Transverse colon (tissue), 4 donors: ENCODE data around the gene FAM20B. TPM values are rescaled to one million over a fixed set of nuclear protein-coding genes. Genes with fewer than 3 reads are reported as not detected.

Experiments
- DNase-seq: peaks from one replicate; pipeline ENCODE4 v3.0.0-alpha.2; 2019
- H3K27ac ChIP-seq, 4 donors: fragments of 200-600 bp; sonication (generic); 2 replicates each; pipeline ENCODE4 v1.5.1; 2016 to 2018; ENCODE audit warnings: inconsistent platforms in 4 of 4
- H3K27me3 ChIP-seq: fragments of 200-600 bp; sonication (generic); 2 replicates; pipeline ENCODE4 v1.5.1; 2017; ENCODE audit warnings: inconsistent platforms
- H3K36me3 ChIP-seq, 4 donors: fragments of 200-600 bp; sonication (generic); 2 replicates each; pipeline ENCODE4 v1.5.1; 2017 to 2019; ENCODE audit warnings: inconsistent platforms in 4 of 4
- H3K4me1 ChIP-seq, 4 donors: fragments of 200-600 bp; sonication (generic); 2 replicates each; pipeline ENCODE4 v1.5.1; 2017 to 2020; ENCODE audit warnings: inconsistent platforms in 4 of 4
- H3K4me3 ChIP-seq, 4 donors: fragments of 200-600 bp; sonication (generic); 1 replicate in 1 of 4; 2 replicates in 3 of 4; pipeline versions ENCODE4 v1.5.1 to v1.6.1; 2017 to 2019; ENCODE audit warnings: inconsistent platforms in 4 of 4
- H3K9me3 ChIP-seq, 2 donors: fragments of 200-600 bp; sonication (generic); 2 replicates each; pipeline ENCODE4 v1.5.1; 2017 to 2019; ENCODE audit warnings: inconsistent platforms in 2 of 2
- CTCF ChIP-seq, 5 experiments: fragments of 200-600 bp in 3 of 5; fragments of 450-650 bp in 2 of 5; sonication (generic) in 3 of 5; IDR thresholded peaks; 1 replicate in 2 of 5; 2 replicates in 3 of 5; pipeline ENCODE4 v1.5.1; 2016 to 2017; ENCODE audit warnings: antibody characterized with exemption in 5 of 5, inconsistent platforms in 3 of 5, mild to moderate bottlenecking in 2 of 5, moderate library complexity in 1 of 5
- EP300 ChIP-seq: sonication (generic); formaldehyde crosslinking; IDR thresholded peaks from one replicate; pipeline ENCODE4 v1.6.1; 2017; ENCODE audit warnings: antibody characterized with exemption, low read depth
- POLR2A ChIP-seq: fragments of 450-650 bp; IDR thresholded peaks from one replicate; pipeline ENCODE4 v1.6.1; 2016; ENCODE audit warnings: antibody characterized with exemption, mild to moderate bottlenecking, moderate library complexity
- POLR2AphosphoS5 ChIP-seq, 3 donors: sonication (generic); formaldehyde crosslinking; IDR thresholded peaks; one replicate each; pipeline ENCODE4 v1.6.1; 2016; ENCODE audit warnings: antibody characterized with exemption in 3 of 3
- WGBS, 2 donors: methylation state at CpG; one replicate each; pipeline ENCODE4 v1.1.5; 2018; ENCODE audit warnings: low coverage in 1 of 2; 5-methylcytosine and 5-hydroxymethylcytosine counted together
- in situ Hi-C, 4 donors: fragments of 200-750 bp; cut with MboI; loops; one replicate each; pipeline versions ENCODE4 v1.15.0 to v1.15.1; 2017; ENCODE audit warnings: low sequenced_read_pairs in 3 of 4, low pct_ligation_motif_present in 1 of 4, low pct_unique_long_range_greater_than_20kb in 1 of 4
- intact Hi-C: fragments of 100-400 bp; cut with DNase I; formaldehyde crosslinking; loops from one replicate; pipeline ENCODE4 v1.15.1; 2023; ENCODE audit warnings: low total_unique reads
- total RNA-seq, 4 donors: library from RNA; depleted of rRNA; stranded (reverse); fragments of >200 nt; gene quantifications; one replicate each; pipeline ENCODE4 v1.1.0, GENCODE V29; 2016

The FAM20B gene
- total RNA-seq, 4 donors from 2014 or later, result 10.8 to 24.9 (median 17.5) TPM

GRCh38 chr1:179012038-179012437 lies 13.7 kb upstream of the FAM20B start:
- Histone ChIP-seq H3K4me3 (no peak overlapping the region), H3K27ac (no peak overlapping the region), H3K9me3 (no peaks in the 10 kb centered on the region), H3K27me3 (no peaks in the 10 kb centered on the region), H3K4me1 (peaks cover 9 to 35% (median 17%) of the 10 kb centered on the region in 4 donors), H3K36me3 (no peaks in the 10 kb centered on the region)
- 93 to 100% methylated on average over 1 of the region's 1 CpG for WGBS, 2 donors
- no peak for DNase-seq
- intact Hi-C loops (no loop called here), in situ Hi-C loops (loop anchor here in 3 of 4 donors (25.0 kb wide), 3 partner anchors 250 to 700 kb away; no protein-coding TSS in a partner anchor)
- TF ChIP-seq POLR2A (no peak), POLR2AphosphoS5 (IDR thresholded peaks at IDR 0.05) (no peak), CTCF (IDR thresholded peaks at IDR 0.05) (no peak), EP300 (no peak)

- intact Hi-C loops, result no loop called here
- WGBS, 2 donors, result 93% methylated on average over 1 of the region's 1 CpG; no CpG with 5 or more reads in 1 of the 2 donors
- TF ChIP-seq POLR2AphosphoS5 (IDR thresholded peaks at IDR 0.05), result no peak
- TF ChIP-seq EP300, result no peak
- TF ChIP-seq CTCF (IDR thresholded peaks at IDR 0.05), result no peak
- TF ChIP-seq POLR2A, result no peak
- Histone ChIP-seq H3K4me3 (no peak overlapping the region), H3K36me3 (no peaks in the 10 kb centered on the region), H3K27ac (no peak overlapping the region), H3K9me3 (no peaks in the 10 kb centered on the region), H3K4me1 (peaks cover 9 to 48% (median 34%) of the 10 kb centered on the region in 4 donors), H3K27me3 (no peaks in the 10 kb centered on the region)
- in situ Hi-C loops, result loop anchor here in 3 of 4 donors (25.0 kb wide), 3 partner anchors 252 to 702 kb away; no protein-coding TSS in a partner anchor
- DNase-seq, result no peak
Measured at GRCh38 chr1:179014123-179014522, 11.6 kb upstream of the FAM20B start.

DNA sequence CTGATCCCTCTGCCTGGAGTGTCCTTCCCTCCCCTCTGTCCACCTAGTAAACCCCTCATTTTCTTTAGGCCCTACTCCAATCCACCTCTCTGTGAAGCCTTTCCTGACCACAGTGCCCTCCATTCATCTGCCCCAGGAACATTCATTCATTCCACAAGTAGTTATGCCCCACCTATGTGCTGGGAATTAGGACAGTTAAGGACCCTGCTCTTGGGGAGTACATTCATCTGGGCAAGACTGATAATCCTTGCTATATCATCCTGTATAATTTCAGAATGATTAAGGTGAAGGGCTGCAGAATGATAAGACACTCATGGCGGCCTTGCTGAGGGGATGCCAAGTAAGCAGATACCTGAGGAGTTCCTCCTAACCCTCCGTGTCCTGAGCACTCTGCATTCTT lies 10.3 kb upstream of the FAM20B start:
- TF ChIP-seq EP300 (no peak), POLR2AphosphoS5 (IDR thresholded peaks at IDR 0.05) (no peak), POLR2A (no peak), CTCF (IDR thresholded peaks at IDR 0.05) (no peak)
- peaks cover 9 to 50% (median 34%) of the 10 kb centered on the region in 4 donors for H3K4me1 ChIP-seq
- intact Hi-C loops, result no loop called here
- H3K9me3 ChIP-seq, result no peaks in the 10 kb centered on the region
- in situ Hi-C loops, result loop anchor here in 3 of 4 donors (25.0 kb wide), 3 partner anchors 253 to 703 kb away; no protein-coding TSS in a partner anchor
- no peak overlapping the region for H3K27ac ChIP-seq
- H3K4me3 ChIP-seq, result no peak overlapping the region
- DNase-seq, result no peak
- 87 to 91% methylated on average over 2 of the region's 2 CpGs for WGBS, 2 donors
- no peaks in the 10 kb centered on the region for H3K36me3 ChIP-seq
- H3K27me3 ChIP-seq, result no peaks in the 10 kb centered on the region

DNA sequence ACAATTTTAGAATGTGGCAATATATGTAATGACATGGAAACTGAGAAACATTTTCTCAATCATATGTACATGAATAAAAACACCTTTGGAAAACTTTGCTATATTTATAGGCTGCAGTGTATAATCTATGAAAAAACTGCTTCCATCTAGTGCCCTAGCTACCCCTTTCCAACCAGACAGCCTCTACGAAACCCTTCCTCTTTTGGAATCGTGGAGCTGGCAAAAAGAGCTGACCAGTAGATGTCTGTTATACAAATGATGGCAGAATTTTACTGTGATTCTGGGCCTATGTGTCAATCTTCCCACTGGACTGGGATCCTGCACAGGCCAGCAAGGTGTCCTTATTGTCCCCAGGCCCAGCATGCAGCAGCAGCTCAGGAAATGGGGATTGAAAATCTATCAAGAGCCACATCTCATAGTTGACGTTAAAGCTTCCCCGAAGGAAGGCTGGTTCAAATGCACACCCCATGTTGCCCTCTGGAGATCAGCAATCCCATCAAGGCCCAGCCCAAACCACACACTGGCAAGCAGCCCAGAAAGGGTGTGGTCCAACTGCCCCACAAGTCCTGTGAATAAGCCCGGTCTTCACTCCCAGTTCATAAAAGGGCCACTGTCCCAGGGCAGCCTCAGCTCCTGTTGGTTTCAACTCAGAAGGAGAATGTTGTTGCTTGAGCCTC lies 8.8 kb upstream of the FAM20B start:
- Histone ChIP-seq H3K4me3 (peak overlapping the region in 3 of 4 donors; percentile 20 to 37 (median 22)), H3K4me1 (peaks cover 9 to 40% (median 28%) of the 10 kb centered on the region in 4 donors)

More for the DNA sequence above, 8.8 kb upstream of the FAM20B start:
- intact Hi-C loops (no loop called here), in situ Hi-C loops (loop anchor here in 3 of 4 donors (25.0 kb wide), 3 partner anchors 255 to 705 kb away; no protein-coding TSS in a partner anchor)
- 29% methylated on average over 5 of the region's 5 CpGs; no CpG with 5 or more reads in 1 of the 2 donors for WGBS, 2 donors
- Histone ChIP-seq H3K27me3 (no peaks in the 10 kb centered on the region), H3K9me3 (no peaks in the 10 kb centered on the region), H3K36me3 (no peaks in the 10 kb centered on the region), H3K27ac (peak overlapping the region; percentile 85 to 88 (median 86))
- DNase-seq, result peak; percentile 97
- TF ChIP-seq EP300, result no peak
- TF ChIP-seq POLR2A, result peak; percentile 90
- TF ChIP-seq POLR2AphosphoS5 (IDR thresholded peaks at IDR 0.05), result peak; percentile 66 to 95 (median 93)
